HG03097 (cell line): ENCODE data around the gene PDCD1.
"Not testable (repeated sequence)": the region's sequence is repeated elsewhere in the genome, so short reads cannot be mapped to it uniquely, and the experiment has no call there.

ENCODE experiments used
- ATAC-seq: cut with Tn5 transposase; IDR thresholded peaks from one replicate; pipeline ENCODE4 v1.9.1; 2021; ENCODE audit not compliant: unreplicated experiment, low FRiP score

The PDCD1 gene

GRCh38 chr2:241879326-241879725 is 20.6 kb upstream of the PDCD1 start:
- ATAC-seq, result no peak

DNA sequence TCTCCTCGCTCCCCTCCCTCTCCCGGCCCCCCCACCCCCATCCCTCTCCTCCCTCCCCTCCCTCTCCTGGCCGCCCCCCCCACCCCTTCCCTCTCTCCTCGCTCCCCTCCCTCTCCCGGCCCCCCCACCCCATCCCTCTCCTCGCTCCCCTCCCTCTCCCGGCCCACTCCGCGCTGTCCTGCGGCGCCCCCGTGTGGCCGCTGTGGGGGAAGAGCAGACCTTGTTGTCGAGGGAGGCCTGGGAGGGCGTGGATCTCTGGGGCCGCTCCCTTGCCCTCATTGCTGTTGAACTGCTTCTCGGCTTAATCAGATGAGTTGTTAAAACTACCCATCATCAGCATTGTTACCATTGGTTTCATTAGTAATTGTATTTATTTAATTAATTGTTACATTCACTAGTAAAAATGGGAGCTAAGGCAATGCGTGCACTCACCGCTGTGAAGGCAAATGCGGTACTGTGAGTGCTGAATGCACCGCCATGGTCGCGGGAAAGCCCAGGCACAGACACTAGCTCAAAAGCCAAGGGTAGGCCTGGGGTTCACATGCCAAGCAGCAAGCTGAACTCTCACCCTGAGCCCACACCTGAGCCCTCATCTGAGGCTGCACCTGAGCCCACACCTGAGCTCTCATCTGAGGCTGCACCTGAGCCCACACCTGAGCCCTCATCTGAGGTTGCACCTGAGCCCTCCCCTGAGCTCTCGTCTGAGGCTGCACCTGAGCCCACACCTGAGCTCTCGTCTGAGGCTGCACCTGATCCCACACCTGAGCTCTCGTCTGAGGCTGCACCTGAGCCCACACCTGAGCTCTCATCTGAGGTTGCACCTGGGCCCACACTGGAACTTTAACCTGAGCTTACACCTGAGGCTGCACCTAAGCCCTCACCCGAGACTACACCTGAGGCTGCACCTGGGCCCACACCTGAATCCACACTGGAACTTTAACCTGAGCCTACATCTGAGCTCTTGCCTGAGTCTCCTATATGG is 19.6 kb upstream of the PDCD1 start:
- no peak for ATAC-seq

DNA sequence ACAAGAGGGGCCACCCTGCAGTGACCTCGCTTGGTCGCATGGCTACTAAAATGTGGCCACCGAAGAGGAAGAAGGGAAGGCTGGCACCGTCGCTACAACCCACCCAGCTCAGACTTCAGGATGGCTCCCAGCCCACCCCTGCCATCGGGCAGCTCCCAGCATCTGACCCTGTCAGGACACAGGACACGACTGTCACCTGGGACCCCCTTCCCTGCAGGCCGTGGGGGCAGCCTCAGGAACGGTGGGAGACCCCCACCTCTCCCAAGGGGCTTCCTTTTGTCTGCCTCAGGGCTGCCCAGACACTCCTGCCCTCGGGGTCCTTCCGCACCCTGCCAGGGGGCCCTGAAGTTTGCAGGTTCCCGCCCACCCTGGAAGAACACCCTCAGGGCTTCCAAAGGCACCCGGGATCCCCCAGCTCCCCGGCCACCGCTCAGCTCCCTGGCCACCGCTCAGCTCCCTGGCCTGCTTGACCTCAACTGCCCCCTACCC is 18.5 kb upstream of the PDCD1 start:
- ATAC-seq, result no peak

GRCh38 chr2:241876528-241877196 is 18.0 kb upstream of the PDCD1 start:
- no peak for ATAC-seq

DNA sequence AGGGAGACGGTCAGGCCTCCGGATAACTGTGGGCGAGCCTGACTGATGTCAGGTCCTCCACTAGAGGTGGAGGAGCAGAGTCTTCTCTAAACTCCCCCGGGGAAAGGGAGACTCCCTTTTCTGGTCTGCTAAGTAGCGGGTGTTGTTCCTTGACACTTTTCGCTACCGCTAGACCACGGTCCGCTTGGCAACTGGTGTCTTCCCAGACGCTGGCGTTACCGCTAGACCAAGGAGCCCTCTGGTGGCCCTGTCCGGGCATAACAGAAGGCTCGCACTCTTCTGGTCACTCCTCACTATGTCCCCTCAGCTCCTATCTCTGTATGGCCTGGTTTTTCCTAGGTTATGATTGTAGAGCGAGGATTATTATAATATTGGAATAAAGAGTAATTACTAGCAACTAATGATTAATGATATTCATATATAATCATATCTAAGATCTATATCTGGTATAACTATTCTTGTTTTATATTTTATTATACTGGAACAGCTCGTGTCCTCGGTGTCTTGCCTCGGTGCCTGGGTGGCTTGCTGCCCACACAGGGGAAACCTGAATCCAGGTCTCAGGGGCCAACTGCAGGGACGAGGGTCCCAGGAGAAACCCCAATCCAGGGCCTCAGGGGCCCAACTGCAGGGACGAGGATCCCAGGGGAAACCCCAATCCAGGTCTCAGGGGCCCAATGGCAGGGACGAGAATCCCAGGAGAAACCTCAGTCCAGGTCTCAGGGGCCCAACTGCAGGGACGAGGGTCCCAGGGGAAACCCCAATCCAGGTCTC is 17.2 kb upstream of the PDCD1 start:
- ATAC-seq, result not testable (repeated sequence)

GRCh38 chr2:241874277-241874925 is 15.7 kb upstream of the PDCD1 start:
- no peak for ATAC-seq

GRCh38 chr2:241873803-241874110 is 15.1 kb upstream of the PDCD1 start:
- no peak for ATAC-seq

DNA sequence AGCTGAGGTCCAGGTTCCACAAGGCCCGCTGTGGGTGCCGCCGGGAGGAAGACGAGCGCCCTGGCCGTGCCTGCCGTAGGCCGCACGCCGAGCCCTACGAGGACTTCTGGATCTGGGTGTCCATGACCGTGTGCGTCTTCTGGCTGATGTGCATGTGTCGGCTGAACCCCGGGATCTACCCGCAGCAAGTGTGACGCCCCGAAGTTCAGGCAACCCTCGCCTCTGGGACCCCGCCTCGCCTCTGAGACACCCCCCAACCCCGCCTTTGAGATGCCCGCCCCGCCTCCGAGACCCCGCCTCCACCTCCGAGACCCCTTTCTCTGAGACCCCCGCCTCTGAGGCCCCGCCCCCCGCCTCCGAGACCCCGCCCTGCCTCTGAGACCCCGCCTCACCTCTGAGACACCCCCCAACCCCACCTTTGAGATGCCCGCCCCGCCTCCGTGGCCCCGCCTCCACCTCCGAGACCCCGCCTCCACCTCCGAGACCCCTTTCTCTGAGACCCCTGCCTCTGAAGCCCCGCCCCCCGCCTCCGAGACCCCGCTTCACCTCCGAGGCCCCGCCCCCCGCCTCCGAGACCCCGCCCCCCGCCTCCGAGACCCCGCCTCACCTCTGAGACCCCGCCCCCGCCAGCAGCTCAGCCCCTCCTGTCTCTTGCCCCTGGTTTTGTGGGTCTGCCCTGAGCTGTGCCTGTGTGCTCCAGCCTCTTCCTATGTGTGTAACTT is 14.5 kb upstream of the PDCD1 start:
- ATAC-seq, result no peak

DNA sequence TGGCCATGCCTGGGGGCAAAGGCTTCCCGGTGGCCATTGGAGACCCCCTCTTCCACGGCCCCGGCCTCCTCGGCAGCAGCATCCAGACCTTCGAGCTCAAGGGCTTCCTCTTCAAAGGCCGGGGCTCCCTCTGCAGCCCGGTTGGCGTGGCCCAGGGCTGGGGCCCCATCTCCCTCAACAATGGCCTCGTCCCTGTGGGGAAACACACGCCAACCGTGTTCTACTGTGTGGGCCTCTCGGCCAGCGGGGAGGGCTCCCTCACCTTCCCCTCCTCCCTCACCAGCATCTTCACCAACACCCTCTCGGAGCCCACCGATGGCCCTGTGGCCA is 13.6 kb upstream of the PDCD1 start:
- ATAC-seq, result no peak

DNA sequence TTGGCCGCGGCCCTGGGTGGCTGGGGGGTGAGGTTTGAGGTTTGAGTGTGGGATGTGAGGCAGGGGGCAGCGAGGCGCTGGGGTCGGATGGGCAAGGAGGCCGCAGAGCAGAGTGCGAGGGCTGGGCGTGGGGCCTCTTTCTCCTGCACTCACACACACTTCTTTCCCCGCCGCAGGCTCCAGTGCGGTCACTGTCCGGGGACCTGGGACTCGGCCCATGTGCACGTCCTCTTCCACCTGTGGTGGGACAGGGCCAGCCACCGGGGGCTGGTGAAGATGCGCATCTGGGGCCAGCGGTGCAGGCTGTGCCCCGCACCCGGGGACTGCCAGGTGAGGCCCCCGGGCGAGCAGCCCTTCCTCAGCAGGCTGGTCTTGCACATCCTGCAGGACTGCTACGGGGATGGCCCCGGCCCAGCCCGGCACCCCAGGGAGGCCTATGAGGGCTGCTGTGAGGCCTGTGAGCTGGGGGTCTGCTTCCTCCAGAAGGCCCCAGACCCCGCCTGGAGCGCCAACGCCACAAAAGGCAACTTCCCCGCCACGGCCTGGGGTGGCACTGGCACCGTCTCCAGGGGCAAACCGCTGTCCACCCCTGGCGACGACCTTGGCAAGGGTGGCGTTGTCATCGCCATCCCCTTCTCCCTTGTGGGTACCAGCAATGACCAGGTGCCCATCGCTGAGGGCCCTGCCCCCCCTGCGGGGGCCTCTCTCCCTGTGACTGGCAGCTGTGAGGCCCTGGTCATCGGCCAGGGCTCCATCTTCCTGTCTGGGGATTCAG is 13.0 kb upstream of the PDCD1 start:
- no peak for ATAC-seq

DNA sequence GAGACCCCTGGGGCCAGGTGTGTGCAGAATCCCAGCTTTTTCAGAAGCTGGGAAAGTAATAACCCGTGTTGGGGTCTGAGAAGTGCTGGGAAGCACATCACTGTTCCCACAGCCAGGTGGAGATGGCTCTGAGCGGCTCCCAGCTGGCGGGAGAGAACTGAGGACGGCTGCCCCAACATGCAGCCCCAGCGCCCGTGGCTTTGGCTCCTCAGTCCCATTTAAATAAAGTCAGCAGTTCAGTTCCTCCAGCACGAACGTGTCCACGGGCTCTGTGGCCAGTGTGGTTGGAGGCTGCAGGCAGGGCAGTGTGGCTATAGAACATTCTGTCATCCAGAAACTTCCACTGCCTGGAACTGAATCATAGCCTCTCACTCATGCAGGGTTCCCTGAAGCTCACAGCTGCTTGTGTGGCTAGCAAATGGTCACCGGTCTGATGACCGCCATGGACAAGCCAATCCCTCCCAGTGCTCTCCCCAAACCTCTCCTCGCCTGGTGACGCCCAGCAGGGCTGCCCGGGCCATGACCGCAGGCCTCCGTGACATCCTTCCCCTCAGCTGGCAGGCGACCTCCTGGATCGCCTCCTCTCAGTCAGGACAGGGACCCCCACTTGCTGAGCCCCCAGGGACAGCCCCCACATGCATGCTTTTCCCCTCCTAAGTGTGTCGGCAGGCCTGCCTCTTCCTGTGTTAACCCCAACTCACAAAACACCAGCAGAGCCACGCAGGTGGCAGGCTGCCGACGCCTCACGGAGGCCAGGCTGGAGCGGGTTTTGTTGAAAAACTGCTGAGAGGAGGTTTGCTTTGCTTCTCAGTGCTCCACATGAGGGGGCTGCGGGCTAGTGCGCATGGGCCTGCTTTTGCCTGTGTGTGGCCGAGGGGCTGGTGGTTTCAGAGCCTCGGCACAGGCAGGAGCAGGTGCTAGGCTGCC is 12.2 kb upstream of the PDCD1 start:
- ATAC-seq, result no peak

DNA sequence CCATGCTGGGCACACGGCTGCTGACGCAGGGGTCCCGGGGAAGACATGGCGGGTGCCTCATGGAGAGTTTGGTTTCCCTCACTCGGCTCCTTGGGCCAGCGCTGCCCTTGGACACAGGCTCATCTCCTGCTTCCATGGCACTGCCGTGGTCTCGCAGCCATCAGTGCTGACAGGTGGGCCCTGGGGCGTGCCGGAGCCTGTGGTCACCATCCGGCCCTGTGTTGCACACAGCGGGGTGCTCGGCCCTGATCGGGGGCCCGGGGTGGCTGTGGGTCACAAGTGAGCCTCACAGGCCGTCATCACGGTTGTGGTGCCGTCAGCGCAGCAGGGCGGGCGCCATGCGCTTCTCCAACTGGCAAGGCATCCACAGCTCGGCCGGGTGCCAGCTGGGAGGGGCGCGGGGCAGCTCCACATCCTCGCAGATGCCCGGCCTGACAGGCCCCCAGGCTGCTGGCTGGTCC is 11.4 kb upstream of the PDCD1 start:
- ATAC-seq, result no peak

DNA sequence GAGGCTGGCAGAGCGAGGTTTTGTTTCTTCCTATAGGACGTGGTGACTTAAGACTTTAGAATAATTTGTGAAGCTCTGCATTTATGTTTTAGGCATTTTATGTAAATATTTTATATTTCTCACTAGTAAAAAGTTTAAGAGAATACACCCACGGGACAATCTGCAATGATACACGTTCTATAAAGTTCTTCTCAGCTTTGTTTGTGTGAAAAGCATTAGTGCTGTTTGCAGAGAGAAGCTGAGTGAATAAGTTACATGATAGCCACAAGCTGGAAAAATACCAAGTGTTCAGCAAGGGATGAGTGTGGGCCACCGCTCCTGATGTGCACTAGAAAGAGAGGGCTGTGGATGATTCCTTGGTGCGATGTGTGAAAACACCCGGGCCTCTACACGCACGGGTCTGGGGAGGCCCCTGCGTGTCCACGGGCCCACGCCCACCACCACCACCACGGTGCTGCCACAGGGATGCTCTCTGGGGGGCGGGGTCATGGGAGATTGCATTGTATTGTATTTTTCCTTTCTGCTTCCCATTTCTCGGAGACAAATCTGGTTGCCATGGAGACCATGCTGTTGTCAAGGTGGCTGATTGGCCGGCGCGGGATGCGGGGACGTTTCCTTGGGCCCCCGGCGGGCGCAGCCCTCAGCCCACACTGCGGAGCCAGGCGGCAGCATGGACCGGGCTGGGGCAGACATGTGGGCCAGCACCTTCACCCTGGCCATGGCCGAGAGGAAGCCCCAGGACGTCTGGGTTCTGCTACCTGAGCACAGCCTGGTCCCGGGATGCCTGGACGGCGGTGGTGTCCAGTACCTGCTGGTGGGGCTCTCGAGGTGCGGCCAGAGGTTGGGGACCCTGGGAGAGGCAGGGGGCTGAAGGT is 10.6 kb upstream of the PDCD1 start, which contains the start of gene RTP5:
RTP5 (plus strand) TSS at position 643 of the 875 bp plus-strand sequence; CDS start at position 671, 28 bp downstream.
- ATAC-seq, result no peak

DNA sequence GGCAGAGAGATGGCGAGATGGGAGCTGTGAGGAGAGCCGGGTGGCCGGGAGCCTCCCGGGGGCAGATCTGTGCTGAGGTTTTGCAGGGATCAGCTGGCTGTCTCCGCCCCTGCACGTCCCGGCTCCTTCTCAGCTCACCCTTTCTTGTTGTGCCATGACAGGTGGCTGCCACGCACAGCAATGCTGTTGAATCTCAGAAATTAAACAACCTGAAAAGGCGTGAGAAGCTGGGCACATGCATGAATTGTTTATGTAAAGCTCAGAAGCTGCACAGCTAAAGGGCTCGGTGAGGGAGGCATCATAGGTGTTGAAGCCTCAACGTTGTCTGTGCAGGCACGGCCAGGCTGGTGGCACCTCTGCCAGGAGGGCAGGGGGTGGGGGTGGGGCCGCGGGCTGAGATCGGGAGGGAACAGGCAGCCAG is 10.0 kb upstream of the PDCD1 start:
- ATAC-seq, result no peak

DNA sequence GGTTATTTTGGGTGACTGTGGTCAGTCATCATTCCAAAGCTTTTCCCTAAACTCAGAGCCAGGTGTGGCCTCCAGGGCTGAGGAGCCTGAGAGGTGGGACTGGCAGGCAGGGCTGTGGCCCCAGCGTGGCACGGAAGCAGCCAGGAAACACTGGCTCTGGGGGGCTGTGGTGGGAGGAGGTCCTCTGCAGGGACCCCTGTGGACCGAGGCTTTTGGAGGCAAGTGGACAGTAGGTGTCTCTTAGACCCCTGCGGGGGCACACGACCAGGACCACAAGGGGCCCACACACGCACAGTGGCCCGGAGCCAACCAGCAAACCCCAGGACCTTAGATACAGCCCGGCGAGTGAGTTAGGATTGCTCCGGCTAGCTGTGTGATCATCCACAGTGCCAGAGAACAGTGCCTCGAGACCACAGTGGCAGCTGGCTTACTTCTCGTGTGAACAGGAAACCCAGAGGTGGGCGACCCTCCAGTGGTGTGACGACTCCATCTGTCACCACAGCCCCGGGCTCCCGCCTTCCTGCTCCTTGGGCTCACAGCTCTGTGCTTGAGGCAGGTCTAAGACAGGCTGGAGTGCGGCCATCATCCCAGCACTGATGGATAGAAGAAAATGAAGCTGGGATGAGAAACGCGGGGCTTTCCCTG is 9.2 kb upstream of the PDCD1 start:
- ATAC-seq, result no peak

- no peak for ATAC-seq
Observed at GRCh38 chr2:241866790-241867645, 8.3 kb upstream of the PDCD1 start.
